OCI-LY1 (cell line): ENCODE data around the gene FFAR2.

Experiments
- H2AFZ ChIP-seq: fragments of 200-600 bp; sonication (generic), shearing (Covaris generic); 2 replicates; pipeline ENCODE4 v1.6.0; 2014; ENCODE audit warnings: antibody characterized with exemption, mild to moderate bottlenecking, low read length
- H3F3A ChIP-seq: fragments of 200-600 bp; sonication (generic), shearing (Covaris generic); 2 replicates; pipeline ENCODE4 v1.6.0; 2014; ENCODE audit warnings: mild to moderate bottlenecking, antibody characterized with exemption, low read length, moderate library complexity; ENCODE audit not compliant: insufficient read depth
- H3K27ac ChIP-seq: fragments of 200-600 bp; sonication (generic); 2 replicates; pipeline ENCODE4 v1.5.1; 2014; ENCODE audit warnings: low read length, mixed run types, mild to moderate bottlenecking, low read depth; ENCODE audit not compliant: poor library complexity, severe bottlenecking
- H3K27me3 ChIP-seq: fragments of 200-600 bp; sonication (generic); 2 replicates; pipeline ENCODE4 v1.6.0; 2014; ENCODE audit warnings: antibody characterized with exemption, mild to moderate bottlenecking, low read length, moderate library complexity; ENCODE audit not compliant: insufficient read depth
- H3K36me3 ChIP-seq: fragments of 200-600 bp; sonication (generic); 2 replicates; pipeline ENCODE4 v1.6.1; 2014; ENCODE audit warnings: mild to moderate bottlenecking, antibody characterized with exemption, low read length, moderate library complexity, mixed read lengths; ENCODE audit not compliant: insufficient read depth
- H3K4me1 ChIP-seq: fragments of 200-600 bp; sonication (generic); 2 replicates; pipeline ENCODE4 v1.5.1; 2014; ENCODE audit warnings: mild to moderate bottlenecking, low read length, moderate library complexity; ENCODE audit not compliant: insufficient read depth, severe bottlenecking
- H3K4me2 ChIP-seq: fragments of 200-600 bp; sonication (generic), shearing (Covaris generic); 2 replicates; pipeline ENCODE4 v1.6.1; 2014; ENCODE audit warnings: low read length
- H3K4me3 ChIP-seq: fragments of 200-600 bp; sonication (generic); 2 replicates; pipeline ENCODE4 v1.5.1; 2014; ENCODE audit warnings: low read length, low read depth, mild to moderate bottlenecking, mixed read lengths; ENCODE audit not compliant: poor library complexity, severe bottlenecking
- H3K79me2 ChIP-seq: fragments of 200-600 bp; shearing (Covaris generic); 2 replicates; pipeline ENCODE4 v1.6.1; 2016; ENCODE audit warnings: mixed run types, low read length, mixed read lengths; ENCODE audit not compliant: insufficient read depth
- H3K9ac ChIP-seq: fragments of 200-600 bp; sonication (generic), shearing (Covaris generic); 2 replicates; pipeline ENCODE4 v1.6.1; 2014; ENCODE audit warnings: mild to moderate bottlenecking, low read length, mixed read lengths
- H3K9me2 ChIP-seq: fragments of 200-600 bp; sonication (generic), shearing (Covaris generic); 2 replicates; pipeline ENCODE4 v1.6.1; 2014; ENCODE audit warnings: low read depth, mild to moderate bottlenecking, low read length, mixed read lengths
- H3K9me3 ChIP-seq: fragments of 200-600 bp; shearing (Covaris generic); 2 replicates; pipeline ENCODE4 v1.6.1; 2014; ENCODE audit warnings: low read length, mixed read lengths
- H4K20me1 ChIP-seq: fragments of 200-600 bp; sonication (generic), shearing (Covaris generic); 2 replicates; pipeline ENCODE4 v1.6.0; 2016; ENCODE audit warnings: mild to moderate bottlenecking, low read length; ENCODE audit not compliant: insufficient read depth
- CTCF ChIP-seq: fragments of 200-600 bp; sonication (generic), shearing (Covaris generic); IDR thresholded peaks from 2 replicates; pipeline ENCODE4 v1.5.1; 2017; ENCODE audit warnings: mild to moderate bottlenecking, antibody characterized with exemption, low read length, moderate library complexity, mixed read lengths
- EZH2 ChIP-seq: fragments of 200-600 bp; sonication (generic), shearing (Covaris generic); IDR thresholded peaks from 2 replicates; pipeline ENCODE4 v1.8.0; 2017; ENCODE audit warnings: borderline replicate concordance, mixed run types, mild to moderate bottlenecking, antibody characterized with exemption, low read length, moderate library complexity, mixed read lengths

FFAR2 gene

GRCh38 chr19:35488677-35489076 lies 40.6 kb downstream of the FFAR2 start:
- H4K20me1 ChIP-seq: no peaks in the 10 kb centered on the region
- no peak overlapping the region for H3K4me2 ChIP-seq
- H3K36me3 ChIP-seq: no peaks in the 10 kb centered on the region
- no peak overlapping the region for H2AFZ ChIP-seq
- peaks cover 10% of the 10 kb centered on the region; the same call in 1 of the 2 replicates for H3K27me3 ChIP-seq
- no peaks in the 10 kb centered on the region for H3K9me3 ChIP-seq
- no peaks in the 10 kb centered on the region for H3K79me2 ChIP-seq
- no peak overlapping the region for H3K27ac ChIP-seq
- no peaks in the 10 kb centered on the region for H3K9me2 ChIP-seq
- H3K4me3 ChIP-seq: no peak overlapping the region
- H3K4me1 ChIP-seq: peaks cover 8% of the 10 kb centered on the region
- no peak for TF ChIP-seq CTCF
- TF ChIP-seq EZH2: no peak
- H3K9ac ChIP-seq: no peak overlapping the region
- H3F3A ChIP-seq: no peaks in the 10 kb centered on the region

GRCh38 chr19:35490364-35490763 lies 42.3 kb downstream of the FFAR2 start, which contains the start of gene KRTDAP:
Gene KRTDAP, minus strand, starts transcription at chr19:35490464. Its CDS starts 22 bp downstream, at chr19:35490442.
- H3K36me3 ChIP-seq: no peaks in the 10 kb centered on the region
- H3K4me3 ChIP-seq: no peak within 1 kb of the TSS
- no peaks in the 10 kb centered on the region for H3K4me1 ChIP-seq
- TF ChIP-seq EZH2: no peak
- TF ChIP-seq CTCF: no peak
- H2AFZ ChIP-seq: no peak within 1 kb of the TSS
- H3K27ac ChIP-seq: no peak within 1 kb of the TSS
- no peaks in the 10 kb centered on the region for H3K79me2 ChIP-seq
- no peaks in the 10 kb centered on the region for H4K20me1 ChIP-seq
- no peaks in the 10 kb centered on the region for H3K9me3 ChIP-seq
- H3K27me3 ChIP-seq: peaks cover 13% of the 10 kb centered on the region
- no peaks in the 10 kb centered on the region for H3K9me2 ChIP-seq
- H3K4me2 ChIP-seq: no peak within 1 kb of the TSS
- no peaks in the 10 kb centered on the region for H3F3A ChIP-seq
- no peak within 1 kb of the TSS for H3K9ac ChIP-seq

- H3K4me1 ChIP-seq: no peaks in the 10 kb centered on the region
- no peaks in the 10 kb centered on the region for H3K9me3 ChIP-seq
- H3K27me3 ChIP-seq: peaks cover 13% of the 10 kb centered on the region
- H3K27ac ChIP-seq: no peak overlapping the region
- H3K4me2 ChIP-seq: no peak overlapping the region
- H3K36me3 ChIP-seq: no peaks in the 10 kb centered on the region
- no peaks in the 10 kb centered on the region for H3F3A ChIP-seq
- H3K9me2 ChIP-seq: no peaks in the 10 kb centered on the region
- TF ChIP-seq CTCF (no peak), EZH2 (no peak)
- no peaks in the 10 kb centered on the region for H3K79me2 ChIP-seq
- H4K20me1 ChIP-seq: no peaks in the 10 kb centered on the region
- H2AFZ ChIP-seq: no peak overlapping the region
- no peak overlapping the region for H3K9ac ChIP-seq
- no peak overlapping the region for H3K4me3 ChIP-seq
These were observed 43.8 kb downstream of the FFAR2 start for GRCh38 chr19:35491836-35492360.
